CD4-positive, alpha-beta T cell (primary cell): ENCODE data around the gene HYDIN. TPM values are rescaled to one million over a fixed set of nuclear protein-coding genes. Genes with fewer than 3 reads are reported as not detected.
A peak's percentile ranks its signal among the peaks of the same experiment; 100 is the strongest.

Experiments used
- ATAC-seq: fragments of 200-7000 bp; cut with Tn5 transposase; one replicate; pipeline ENCODE4 v1.10.0; 2022; ENCODE audit warnings: mild to moderate bottlenecking; ENCODE audit not compliant: poor library complexity
- CTCF ChIA-PET: fragments of 350-600 bp; sonication (Branson Sonifier 250); formaldehyde crosslinking; loops from one replicate; lab custom pipeline; 2021; ENCODE audit warnings: antibody characterized with exemption, inconsistent platforms; lab: Charles Lee
- POLR2A ChIA-PET: fragments of 350-600 bp; sonication (Branson Sonifier 250); formaldehyde crosslinking; loops from one replicate; lab custom pipeline; 2021; ENCODE audit warnings: antibody characterized with exemption, inconsistent platforms; lab: Charles Lee
- DNase-seq, 14 experiments: peaks; one replicate each; pipeline ENCODE4 v3.0.0-alpha.2; 2013 to 2020; ENCODE audit warnings: mixed read lengths in 2 of 14
- H3K27ac ChIP-seq, 2 donors: one replicate each; pipeline versions ENCODE4 v1.5.1 to v1.7.0; 2013; ENCODE audit warnings: low read length in 2 of 2, low read depth in 1 of 2, mild to moderate bottlenecking in 1 of 2
- H3K27me3 ChIP-seq, 2 experiments: 1 replicate in 1 of 2; 2 replicates in 1 of 2; pipeline versions ENCODE4 v1.6.1 to v1.7.0; 2013; ENCODE audit warnings: low read length in 2 of 2, control low read depth in 1 of 2, mild to moderate bottlenecking in 1 of 2, moderate library complexity in 1 of 2; ENCODE audit not compliant: insufficient read depth in 2 of 2, control insufficient read depth in 1 of 2
- H3K36me3 ChIP-seq: one replicate; pipeline ENCODE4 v1.6.1; 2013; ENCODE audit warnings: low read length, control low read depth; ENCODE audit not compliant: insufficient read depth
- H3K4me1 ChIP-seq: one replicate; pipeline ENCODE4 v1.6.1; 2013; ENCODE audit warnings: low read length, control low read depth; ENCODE audit not compliant: insufficient read depth
- H3K4me3 ChIP-seq: one replicate; pipeline ENCODE4 v1.5.1; 2013; ENCODE audit warnings: mild to moderate bottlenecking, low read length, moderate library complexity
- H3K9me3 ChIP-seq, 2 experiments: 1 replicate in 1 of 2; 2 replicates in 1 of 2; pipeline versions ENCODE4 v1.6.1 to v1.7.0; 2013; ENCODE audit warnings: low read length in 2 of 2, mild to moderate bottlenecking in 2 of 2, control low read depth in 1 of 2, moderate library complexity in 1 of 2; ENCODE audit not compliant: control insufficient read depth in 1 of 2, insufficient read depth in 1 of 2
- H3K27ac Mint-ChIP-seq: one replicate; pipeline ENCODE4 v1.8.0; 2020; ENCODE audit warnings: mixed read lengths
- H3K27me3 Mint-ChIP-seq: one replicate; pipeline ENCODE4 v1.8.0; 2021; ENCODE audit warnings: mixed read lengths
- H3K36me3 Mint-ChIP-seq: one replicate; pipeline ENCODE4 v1.8.0; 2021; ENCODE audit warnings: low read depth, mixed read lengths
- H3K4me1 Mint-ChIP-seq: one replicate; pipeline ENCODE4 v1.8.0; 2021; ENCODE audit warnings: low read depth, mixed read lengths
- H3K4me3 Mint-ChIP-seq: one replicate; pipeline ENCODE4 v1.8.0; 2020; ENCODE audit warnings: mild to moderate bottlenecking, mixed read lengths
- H3K9me3 Mint-ChIP-seq: one replicate; pipeline ENCODE4 v1.8.0; 2020; ENCODE audit warnings: mixed read lengths
- intact Hi-C, 2 experiments: fragments of 100-400 bp; cut with DNase I in 1 of 2; cut with micrococcal nuclease in 1 of 2; formaldehyde crosslinking; loops; one replicate each; pipeline versions ENCODE4 v1.15.1 to v1.9.0; 2023 to 2025; cut with DNase I, micrococcal nuclease
- total RNA-seq, 174 experiments: library from RNA in 2 of 174; stranded (reverse) in 2 of 174; gene quantifications; one replicate each; pipeline ENCODE4 v1.2.3 and lab custom pipeline; 2021 to 2026
- TF ChIP-seq, protein P1 (sequence below): fragments of 200-600 bp; IDR thresholded peaks from one replicate; pipeline ENCODE4 v1.8.0; 2022; ENCODE audit warnings: antibody characterized with exemption, mild to moderate bottlenecking

Gene HYDIN
- total RNA-seq, 2 experiments from 2014 or later, result not detected

DNA sequence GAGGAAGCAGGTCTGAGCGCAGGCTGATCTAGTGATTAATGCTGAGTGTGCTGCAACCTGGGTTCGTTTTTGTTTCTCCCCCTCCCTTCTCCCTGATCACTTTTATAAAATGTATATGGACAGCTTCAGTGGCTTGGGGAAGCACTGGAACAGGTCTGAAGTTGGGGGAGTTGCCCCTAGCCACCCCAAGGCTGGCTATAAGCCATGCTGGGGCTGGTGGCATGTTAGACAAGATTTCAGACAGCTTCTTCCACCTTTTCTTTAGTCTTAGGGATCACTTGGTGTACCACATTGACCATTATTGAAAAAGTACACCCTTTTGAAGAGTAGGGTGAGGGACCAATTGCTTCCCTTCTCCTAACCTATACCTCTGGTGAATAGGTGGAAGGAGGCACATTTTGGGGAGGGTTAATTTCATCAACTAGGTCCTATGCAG lies 425.8 kb downstream of the HYDIN start:
- H3K4me1 Mint-ChIP-seq, result peaks cover 20% of the 10 kb centered on the region
- H3K27ac Mint-ChIP-seq, result no peak overlapping the region
- intact Hi-C loops, result loop anchor here in 1 of 2 experiments (5.0 kb wide), 4 partner anchors 367 to 763 kb away; partner anchors contain the start of genes CMTR2 and ST3GAL2
- Histone ChIP-seq H3K27ac (no peak overlapping the region), H3K9me3 (no peaks in the 10 kb centered on the region), H3K27me3 (peaks cover 0 to 12% of the 10 kb centered on the region in 2 experiments), H3K4me3 (no peak overlapping the region), H3K36me3 (no peaks in the 10 kb centered on the region), H3K4me1 (peaks cover 11% of the 10 kb centered on the region)
- peaks cover 11% of the 10 kb centered on the region for H3K36me3 Mint-ChIP-seq
- ChIA-PET CTCF (no interaction called here), POLR2A (no interaction called here)
- H3K27me3 Mint-ChIP-seq, result peaks cover 23% of the 10 kb centered on the region
- DNase-seq (no peak), ATAC-seq (no peak)
- H3K9me3 Mint-ChIP-seq, result peaks cover 2% of the 10 kb centered on the region
- no peak overlapping the region for H3K4me3 Mint-ChIP-seq
- TF ChIP-seq, protein P1, sequence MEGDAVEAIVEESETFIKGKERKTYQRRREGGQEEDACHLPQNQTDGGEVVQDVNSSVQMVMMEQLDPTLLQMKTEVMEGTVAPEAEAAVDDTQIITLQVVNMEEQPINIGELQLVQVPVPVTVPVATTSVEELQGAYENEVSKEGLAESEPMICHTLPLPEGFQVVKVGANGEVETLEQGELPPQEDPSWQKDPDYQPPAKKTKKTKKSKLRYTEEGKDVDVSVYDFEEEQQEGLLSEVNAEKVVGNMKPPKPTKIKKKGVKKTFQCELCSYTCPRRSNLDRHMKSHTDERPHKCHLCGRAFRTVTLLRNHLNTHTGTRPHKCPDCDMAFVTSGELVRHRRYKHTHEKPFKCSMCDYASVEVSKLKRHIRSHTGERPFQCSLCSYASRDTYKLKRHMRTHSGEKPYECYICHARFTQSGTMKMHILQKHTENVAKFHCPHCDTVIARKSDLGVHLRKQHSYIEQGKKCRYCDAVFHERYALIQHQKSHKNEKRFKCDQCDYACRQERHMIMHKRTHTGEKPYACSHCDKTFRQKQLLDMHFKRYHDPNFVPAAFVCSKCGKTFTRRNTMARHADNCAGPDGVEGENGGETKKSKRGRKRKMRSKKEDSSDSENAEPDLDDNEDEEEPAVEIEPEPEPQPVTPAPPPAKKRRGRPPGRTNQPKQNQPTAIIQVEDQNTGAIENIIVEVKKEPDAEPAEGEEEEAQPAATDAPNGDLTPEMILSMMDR, result no peak

DNA sequence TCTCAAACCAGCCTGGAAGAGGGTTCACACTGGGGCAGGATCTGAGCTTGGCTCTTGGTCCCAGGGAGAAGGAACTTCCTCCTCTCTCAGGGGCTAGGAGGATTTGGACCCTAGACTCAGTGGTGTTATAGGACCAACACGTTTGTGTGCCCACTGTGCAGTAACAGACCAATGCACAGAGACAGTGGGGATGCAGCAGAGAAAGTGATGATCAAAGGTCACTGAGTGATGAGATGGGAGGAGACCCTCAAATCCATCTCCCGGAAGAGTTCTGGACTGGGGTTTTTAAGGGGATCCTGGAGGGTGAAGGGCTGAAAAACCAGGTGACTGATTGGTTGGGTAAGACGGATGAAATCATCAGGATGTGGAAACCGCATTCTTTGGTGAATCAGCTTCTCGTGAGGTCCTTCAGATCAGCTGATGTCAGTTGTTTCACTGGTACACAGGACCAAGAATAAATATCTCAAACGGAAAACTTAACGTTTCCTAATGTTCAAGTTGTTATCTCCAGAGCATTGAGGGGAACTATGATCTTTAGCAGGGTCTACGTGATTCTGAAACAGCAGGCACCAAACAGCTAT lies 426.3 kb downstream of the HYDIN start:
- Histone ChIP-seq H3K27ac (no peak overlapping the region), H3K4me3 (no peak overlapping the region), H3K36me3 (no peaks in the 10 kb centered on the region), H3K27me3 (peaks cover 0 to 12% of the 10 kb centered on the region in 2 experiments), H3K4me1 (peaks cover 16% of the 10 kb centered on the region), H3K9me3 (no peaks in the 10 kb centered on the region)
- Mint-ChIP-seq H3K27me3 (peaks cover 20% of the 10 kb centered on the region), H3K4me3 (no peak overlapping the region), H3K27ac (no peak overlapping the region), H3K36me3 (peaks cover 11% of the 10 kb centered on the region), H3K9me3 (peaks cover 2% of the 10 kb centered on the region), H3K4me1 (peaks cover 24% of the 10 kb centered on the region)
- TF ChIP-seq, protein P1, result no peak
- intact Hi-C loops, result loop anchor here in 1 of 2 experiments (5.0 kb wide), 4 partner anchors 367 to 763 kb away; partner anchors contain the start of genes CMTR2 and ST3GAL2
- ATAC-seq, result no peak
- DNase-seq, result peak in 2 of 14 experiments; percentile 33 to 46
- POLR2A ChIA-PET, result no interaction called here
- CTCF ChIA-PET, result no interaction called here

DNA sequence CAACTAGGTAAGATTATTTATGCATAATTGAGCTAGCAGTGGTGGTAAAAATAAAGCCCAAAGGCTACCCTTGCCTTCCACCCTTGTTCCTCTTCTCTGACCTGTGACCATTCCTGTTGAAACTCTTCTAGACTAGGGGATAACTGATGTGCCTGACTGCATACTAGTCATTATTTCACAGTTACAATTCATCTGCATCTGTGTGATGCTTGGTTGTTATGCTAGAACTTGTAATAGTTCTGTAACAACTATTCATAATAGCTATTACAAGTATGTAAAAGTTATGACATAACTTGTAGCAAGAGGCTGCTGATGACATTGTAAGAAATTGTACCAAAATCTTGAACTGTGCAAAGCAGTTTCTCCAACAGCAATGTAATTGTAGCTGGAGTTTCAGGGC lies 427.2 kb downstream of the HYDIN start:
- no peak overlapping the region for H3K27ac ChIP-seq
- Mint-ChIP-seq H3K4me3 (no peak overlapping the region), H3K27ac (no peak overlapping the region), H3K4me1 (peaks cover 30% of the 10 kb centered on the region), H3K36me3 (peaks cover 11% of the 10 kb centered on the region), H3K27me3 (peaks cover 14% of the 10 kb centered on the region), H3K9me3 (peaks cover 2% of the 10 kb centered on the region)
- ChIA-PET POLR2A (no interaction called here), CTCF (no interaction called here)
- H3K9me3 ChIP-seq, result no peaks in the 10 kb centered on the region
- intact Hi-C loops, result loop anchor here in 1 of 2 experiments (5.0 kb wide), 4 partner anchors 366 to 764 kb away; partner anchors contain the start of genes CMTR2 and ST3GAL2
- no peak for DNase-seq
- H3K36me3 ChIP-seq, result peaks cover 6% of the 10 kb centered on the region
- TF ChIP-seq, protein P1, result no peak
- peaks cover 0 to 12% of the 10 kb centered on the region in 2 experiments for H3K27me3 ChIP-seq
- H3K4me3 ChIP-seq, result no peak overlapping the region
- peaks cover 17% of the 10 kb centered on the region for H3K4me1 ChIP-seq
- no peak for ATAC-seq
